Stimulated activated CD4-positive, alpha-beta T cell treated with anti-CD3 and anti-CD28 coated beads, Interleukin-2, amount 100 ng/mL, for 4 hours (primary cell): ENCODE results near the gene SLC25A28.
"Not testable (repeated sequence)": the region's sequence is repeated elsewhere in the genome, so short reads cannot be mapped to it uniquely, and the experiment has no call there.

ENCODE experiments used
- DNase-seq: peaks from one replicate; pipeline ENCODE4 v3.0.0-alpha.2; 2020; ENCODE audit warnings: low read depth

SLC25A28 gene

GRCh38 chr10:99628923-99629624, 8.8 kb upstream of the SLC25A28 start:
- no peak for DNase-seq

DNA sequence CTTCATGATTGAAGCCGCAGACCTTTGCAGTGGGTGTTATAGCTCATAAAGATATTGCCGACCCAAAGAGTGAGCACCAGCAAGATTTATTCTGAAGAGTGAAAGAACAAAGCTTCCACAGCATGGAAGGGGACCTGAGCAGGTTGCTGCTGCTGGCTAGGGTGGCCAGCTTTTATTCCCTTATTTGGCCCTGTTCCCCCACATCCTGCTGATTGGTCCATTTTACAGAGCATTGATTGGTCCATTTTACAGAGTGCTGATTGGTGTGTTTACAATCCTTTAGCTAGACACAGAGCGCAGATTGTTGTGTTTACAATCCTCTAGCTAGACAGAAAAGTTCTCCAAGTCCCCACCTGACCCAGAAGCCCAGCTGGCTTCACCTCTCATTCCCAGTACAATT, 4.9 kb upstream of the SLC25A28 start:
- not testable (repeated sequence) for DNase-seq

DNA sequence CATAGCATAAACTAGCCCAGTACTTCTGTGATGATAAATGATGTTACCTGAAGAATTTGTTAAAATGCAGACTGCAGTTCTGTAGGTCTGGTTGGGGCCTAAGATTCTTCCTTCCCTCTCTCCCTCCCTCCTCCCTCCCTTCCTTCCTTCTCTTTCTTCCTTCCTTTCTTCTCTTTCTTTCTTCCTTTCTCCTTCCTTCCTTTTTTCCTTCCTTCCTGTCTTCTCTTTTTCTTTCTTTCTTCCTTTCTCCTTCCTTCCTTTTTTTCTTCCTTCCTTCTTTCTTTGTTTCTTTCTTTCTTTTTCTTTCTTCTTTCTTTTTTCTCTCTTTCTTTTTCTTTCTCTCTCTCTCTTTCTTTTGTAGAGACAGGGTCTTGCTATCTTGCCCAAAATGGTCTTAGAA, 3.7 kb upstream of the SLC25A28 start:
- DNase-seq: no peak

GRCh38 chr10:99621454-99622251, 1.4 kb upstream of the SLC25A28 start:
- DNase-seq: no peak

DNA sequence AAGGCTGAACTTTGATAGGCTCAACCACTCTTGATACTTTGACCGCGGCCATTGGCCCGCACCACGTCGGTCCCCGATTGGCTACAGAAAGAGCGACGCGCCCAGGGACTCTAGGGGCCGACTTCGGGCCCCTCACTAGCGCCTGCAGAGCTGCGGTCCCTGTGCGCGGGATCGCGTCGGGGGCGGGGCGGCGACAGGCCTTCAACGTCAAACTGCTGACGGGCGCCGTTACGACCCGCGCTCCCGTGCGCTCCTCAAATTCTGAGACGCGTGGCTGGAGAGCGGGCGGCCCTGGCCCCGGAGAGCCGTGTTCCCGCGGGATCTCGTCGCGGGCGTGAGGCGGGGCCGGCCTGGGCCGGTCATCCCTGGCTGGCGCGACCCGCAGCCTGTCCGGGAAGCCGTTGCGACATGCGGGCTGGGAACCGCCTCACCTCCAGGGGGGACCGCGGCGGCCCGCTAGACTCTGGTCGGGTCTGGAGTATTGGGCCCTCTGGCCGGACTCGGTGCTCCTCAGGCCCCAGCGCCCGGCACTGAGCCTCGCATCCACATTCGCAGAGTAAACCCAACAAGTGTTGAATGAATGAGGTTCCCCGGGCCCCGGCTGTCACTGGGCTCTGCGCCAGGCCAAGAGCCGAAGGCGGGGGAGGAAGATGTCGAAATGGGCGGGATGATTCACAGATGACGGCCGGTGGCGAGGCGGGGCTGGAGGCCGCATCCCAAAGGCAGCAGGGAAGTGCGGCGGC, 643 bp upstream of the SLC25A28 start:
- peak; percentile 75 for DNase-seq

DNA sequence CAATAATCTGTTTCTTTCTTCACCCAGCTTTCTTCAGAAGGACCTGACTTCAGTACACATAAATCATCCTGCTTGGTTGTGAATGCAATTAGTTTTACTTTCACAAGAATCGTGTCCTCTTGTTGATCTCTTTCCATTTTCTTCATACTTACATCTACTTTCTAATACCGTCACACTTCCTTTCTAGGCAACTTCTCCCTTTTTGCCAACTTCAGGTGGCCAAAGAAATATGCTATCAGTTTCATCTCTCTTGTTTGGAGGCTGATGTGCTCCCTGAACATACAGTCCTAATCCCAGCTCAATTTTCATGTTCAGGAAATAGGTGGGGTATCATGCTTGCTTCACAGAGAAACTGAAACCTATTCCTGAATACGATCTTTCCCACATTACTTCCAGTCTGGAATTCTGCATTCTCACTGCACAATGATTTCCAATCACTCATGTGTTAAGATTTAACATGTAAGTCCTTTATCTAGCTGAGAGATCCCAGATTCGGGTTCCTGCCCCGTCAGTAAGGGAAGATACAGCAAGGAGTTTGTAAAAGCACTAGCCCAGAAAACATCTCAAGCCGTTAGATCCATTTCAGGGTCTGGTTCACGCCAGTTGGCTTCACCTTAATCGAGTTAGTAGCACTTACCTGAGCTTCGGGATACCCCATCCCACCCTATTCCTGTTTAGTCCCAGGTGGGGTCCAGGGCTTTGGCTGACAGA, 994 bp downstream of the SLC25A28 start:
- DNase-seq: no peak

GRCh38 chr10:99617696-99618095, 2.5 kb downstream of the SLC25A28 start:
- no peak for DNase-seq

GRCh38 chr10:99615426-99615825, 4.8 kb downstream of the SLC25A28 start:
- DNase-seq: no peak

GRCh38 chr10:99612167-99612831, 7.9 kb downstream of the SLC25A28 start:
- peak; percentile 13 for DNase-seq

- no peak for DNase-seq
These were observed 8.9 kb downstream of the SLC25A28 start for GRCh38 chr10:99611326-99611725.

- no peak for DNase-seq
These were observed 10.0 kb downstream of the SLC25A28 start for GRCh38 chr10:99610221-99610620.

DNA sequence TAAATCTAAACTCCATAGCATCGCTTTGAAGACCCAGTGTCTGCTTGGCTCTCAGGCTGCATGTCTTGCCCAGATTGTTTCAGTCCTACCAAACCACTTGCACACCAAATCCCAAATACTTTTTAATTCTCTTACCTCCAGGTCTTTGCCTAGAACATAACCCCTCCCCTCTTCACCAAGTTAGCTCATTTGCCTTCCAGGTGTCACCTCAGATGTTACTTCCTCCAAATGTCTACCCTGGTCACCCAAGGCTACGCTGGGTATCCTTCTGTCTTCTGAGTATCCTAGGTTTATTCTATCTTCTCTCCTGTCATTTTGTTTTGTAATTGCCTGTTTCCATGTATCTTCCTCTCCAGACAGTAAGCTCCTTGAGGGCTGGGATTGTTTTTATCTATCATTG, 11.1 kb downstream of the SLC25A28 start:
- no peak for DNase-seq

DNA sequence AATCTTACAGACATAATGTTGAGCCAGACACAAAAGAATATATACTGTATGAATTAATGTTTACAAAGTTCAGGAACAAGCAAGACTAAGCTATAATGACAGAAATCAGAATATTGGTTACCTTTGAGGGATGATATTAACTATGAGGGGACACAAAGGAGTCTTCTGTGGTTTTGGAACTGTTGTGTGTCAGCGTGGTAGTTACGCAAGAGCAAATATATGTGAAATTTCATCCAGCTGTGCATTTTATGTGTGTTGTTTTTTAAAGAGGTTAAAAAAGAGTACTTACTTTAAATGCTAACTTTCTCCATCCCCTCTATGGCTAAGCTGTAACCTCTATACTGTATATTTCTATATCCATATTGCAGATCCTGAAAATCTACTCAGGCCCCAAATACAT, 14.9 kb downstream of the SLC25A28 start:
- no peak for DNase-seq

- DNase-seq: no peak
These were observed 15.4 kb downstream of the SLC25A28 start for GRCh38 chr10:99604862-99605261.

- DNase-seq: no peak
These were observed 21.3 kb downstream of the SLC25A28 start for GRCh38 chr10:99598781-99599509.

GRCh38 chr10:99598011-99598410, 22.2 kb downstream of the SLC25A28 start:
- DNase-seq: no peak

DNA sequence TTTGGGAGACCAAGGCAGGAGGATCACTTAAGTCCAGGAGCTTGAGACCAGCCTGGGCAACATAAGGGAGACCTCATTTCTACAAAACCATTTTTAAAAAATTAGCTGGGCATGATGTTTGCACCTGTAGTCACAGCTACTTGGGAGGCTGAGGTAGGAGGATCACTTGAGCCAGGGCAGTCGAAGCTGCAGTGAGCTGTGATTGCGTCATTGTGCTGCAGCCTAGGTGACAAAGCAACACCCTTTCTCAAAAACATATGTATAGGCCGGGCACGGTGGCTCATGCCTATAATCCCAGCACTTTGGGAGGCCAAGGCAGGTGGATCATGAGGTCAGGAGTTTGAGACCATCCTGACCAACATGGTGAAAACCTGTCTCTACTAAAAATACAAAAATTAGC, 23.5 kb downstream of the SLC25A28 start:
- DNase-seq: not testable (repeated sequence)

- no peak for DNase-seq
These were observed 24.3 kb downstream of the SLC25A28 start for GRCh38 chr10:99595770-99596465.

- DNase-seq: no peak
These were observed 25.0 kb downstream of the SLC25A28 start for GRCh38 chr10:99595236-99595635.

DNA sequence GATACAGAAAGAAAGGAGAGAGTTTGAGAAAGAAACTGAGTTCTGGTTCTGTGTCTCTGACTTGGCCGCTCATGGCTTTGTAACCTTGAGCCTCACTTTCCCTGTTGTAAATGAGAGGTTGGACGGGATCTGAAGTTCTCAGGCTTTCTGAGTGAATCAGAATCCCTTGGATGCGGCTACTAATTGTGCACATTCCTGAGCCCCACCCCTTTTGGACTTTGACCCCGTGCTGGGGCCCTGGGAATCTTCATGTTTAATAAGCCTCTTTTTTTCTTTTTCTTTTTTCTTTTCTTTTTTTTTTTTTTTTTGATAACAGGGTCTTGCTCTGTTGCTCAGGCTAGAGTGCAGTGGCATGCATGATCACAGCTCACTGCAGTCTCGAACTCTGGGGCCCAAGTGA, 26.9 kb downstream of the SLC25A28 start:
- DNase-seq: no peak
